ENCODE measurements around the gene TENM4.

Gene TENM4

DNA sequence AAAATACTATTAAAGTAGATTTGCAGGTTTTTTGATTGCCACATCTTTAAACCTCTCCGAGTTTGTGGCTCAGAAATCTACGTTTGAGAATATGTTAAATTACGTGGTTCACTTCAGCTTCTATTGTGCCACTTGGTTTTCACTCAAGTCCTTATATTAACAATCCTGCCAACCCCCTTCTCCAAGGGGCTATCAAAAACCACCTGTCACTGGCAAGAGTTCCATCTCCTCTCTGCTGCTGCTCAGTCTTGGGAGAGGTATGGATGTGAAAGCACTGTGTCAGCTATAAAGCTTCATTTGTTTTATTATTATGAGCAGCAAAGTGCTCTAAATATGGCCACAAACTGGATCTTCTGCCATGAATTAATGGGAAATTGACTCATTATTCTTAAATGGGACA is 668.6 kb downstream of the TENM4 start:
- no peak for DNase-seq

DNA sequence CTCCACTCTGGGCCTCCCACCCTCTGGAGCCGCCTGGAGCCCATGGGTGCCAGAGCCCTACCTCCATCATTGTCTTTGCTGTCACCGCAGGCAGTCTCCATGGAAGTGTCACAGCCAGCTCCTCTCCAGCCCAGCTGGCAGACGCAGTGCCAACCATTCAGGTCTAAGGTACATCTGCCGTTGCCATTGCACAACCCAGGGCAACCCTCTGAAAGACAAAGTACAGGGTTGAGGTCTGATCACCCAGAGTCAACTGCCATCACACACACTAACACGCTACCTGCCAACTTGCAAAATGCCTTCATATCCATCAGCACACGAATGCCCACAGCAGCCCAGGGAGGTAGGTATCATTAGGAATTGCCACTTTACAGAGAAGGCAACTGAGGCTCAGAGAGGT is 669.9 kb downstream of the TENM4 start:
- no peak for DNase-seq

- no peak for DNase-seq
Measured at GRCh38 chr11:78768971-78769370, 671.9 kb downstream of the TENM4 start.

- DNase-seq, result no peak
Measured at GRCh38 chr11:78768345-78768744, 672.5 kb downstream of the TENM4 start.

GRCh38 chr11:78767027-78767932 is 673.5 kb downstream of the TENM4 start:
- no peak for DNase-seq

DNA sequence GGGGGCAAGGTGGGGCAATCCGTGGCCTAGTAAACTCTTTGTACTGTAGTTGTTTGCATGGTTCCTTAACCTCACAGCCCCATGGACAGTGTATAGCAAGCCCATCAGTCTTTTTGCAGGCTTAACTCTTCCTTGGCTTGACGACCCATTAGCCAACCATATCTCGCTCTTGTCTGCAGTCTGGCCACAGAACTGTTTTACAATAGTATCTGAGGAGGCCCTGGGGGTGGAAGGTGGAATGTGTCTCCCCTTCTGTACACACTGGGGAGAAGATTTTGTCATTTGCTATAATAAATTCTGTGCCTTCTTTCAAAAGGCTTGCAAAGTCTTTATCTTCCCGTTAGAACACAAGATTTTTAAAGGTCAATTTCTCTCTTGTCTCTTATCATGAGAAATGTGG is 675.9 kb downstream of the TENM4 start:
- DNase-seq, result no peak

GRCh38 chr11:78763664-78764063 is 677.2 kb downstream of the TENM4 start:
- DNase-seq, result no peak

DNA sequence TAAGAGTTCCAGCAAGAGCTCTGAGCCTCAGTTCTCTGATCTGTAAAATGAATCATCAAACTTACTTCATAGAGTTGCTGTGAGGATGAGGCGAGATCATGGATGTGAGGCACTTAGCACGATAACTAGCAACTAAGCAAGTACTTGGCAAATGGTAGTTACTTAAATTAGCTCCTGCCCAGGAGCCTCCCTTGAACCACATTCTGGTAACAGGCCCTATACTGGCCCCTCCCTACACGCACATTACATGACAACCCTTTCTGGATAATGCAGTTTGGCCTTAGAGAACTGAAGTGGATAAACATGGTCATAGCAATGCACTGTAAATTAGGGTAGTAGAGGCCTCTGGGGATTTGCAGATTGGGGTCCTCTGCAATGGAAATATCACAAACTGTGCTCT is 678.7 kb downstream of the TENM4 start:
- no peak for DNase-seq

GRCh38 chr11:78759071-78759470 is 681.8 kb downstream of the TENM4 start:
- no peak for DNase-seq

- DNase-seq, result no peak
Measured at GRCh38 chr11:78753297-78753696, 687.5 kb downstream of the TENM4 start.

- no peak for DNase-seq
Measured at GRCh38 chr11:78752494-78752893, 688.3 kb downstream of the TENM4 start.

DNA sequence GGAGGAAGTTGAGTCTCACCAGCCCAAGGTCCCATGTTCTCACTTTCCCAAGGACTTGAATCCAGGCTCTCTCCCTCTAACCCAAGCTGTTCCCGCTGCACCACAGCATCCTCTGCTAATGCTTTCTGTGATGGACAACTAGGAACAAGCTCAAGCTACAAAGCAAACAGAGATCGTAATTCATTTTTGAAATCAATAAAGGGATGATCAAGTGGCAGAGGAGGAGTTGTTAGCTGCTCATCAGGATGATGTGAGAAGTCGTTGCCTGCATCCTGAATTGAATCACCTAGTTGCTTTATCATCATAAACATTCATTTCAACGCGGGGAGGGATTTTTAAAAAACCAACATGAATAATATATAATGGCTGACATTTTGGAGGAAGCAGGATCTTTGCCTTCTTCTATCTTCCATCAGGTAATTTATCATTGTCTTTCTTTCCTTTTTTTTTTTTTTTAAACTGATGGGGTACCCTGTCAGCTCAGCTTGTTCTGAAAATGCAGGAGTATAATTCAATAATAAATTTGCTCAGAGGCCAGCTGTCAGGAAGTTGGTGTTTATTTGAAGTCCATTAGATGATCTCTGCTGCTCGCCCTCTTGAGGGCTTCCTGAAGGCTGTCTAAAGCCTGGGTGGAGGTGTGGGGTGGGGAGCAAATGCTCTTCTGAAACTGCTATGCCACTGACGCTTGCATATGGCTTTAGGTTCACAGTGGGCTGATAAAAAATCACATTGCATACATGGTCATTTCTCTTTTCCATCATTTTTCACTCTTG is 691.7 kb downstream of the TENM4 start:
- DNase-seq, result no peak

- DNase-seq, result no peak
Measured at GRCh38 chr11:78744949-78745348, 695.9 kb downstream of the TENM4 start.

GRCh38 chr11:78744202-78744601 is 696.6 kb downstream of the TENM4 start:
- no peak for DNase-seq

DNA sequence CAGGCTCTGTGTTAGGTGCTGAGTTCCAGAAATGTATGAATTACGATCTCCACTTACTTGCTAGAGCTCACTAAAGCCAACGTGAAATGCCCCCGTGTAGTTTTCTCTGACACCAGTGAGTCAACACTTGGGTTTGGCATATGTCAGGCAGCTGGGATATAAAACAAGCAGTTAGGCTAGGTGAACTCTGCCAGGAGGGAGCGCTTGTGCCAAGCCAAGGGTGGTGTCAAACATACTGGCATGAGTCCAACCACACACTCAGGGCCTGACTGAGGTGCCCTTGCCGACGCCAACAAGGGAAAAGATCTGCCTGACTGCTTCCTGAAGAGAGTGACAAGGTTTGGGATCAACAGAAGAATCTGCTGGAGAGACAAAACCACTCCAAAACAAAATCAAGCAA is 698.4 kb downstream of the TENM4 start:
- DNase-seq, result no peak

GRCh38 chr11:78741741-78742140 is 699.1 kb downstream of the TENM4 start:
- no peak for DNase-seq

DNA sequence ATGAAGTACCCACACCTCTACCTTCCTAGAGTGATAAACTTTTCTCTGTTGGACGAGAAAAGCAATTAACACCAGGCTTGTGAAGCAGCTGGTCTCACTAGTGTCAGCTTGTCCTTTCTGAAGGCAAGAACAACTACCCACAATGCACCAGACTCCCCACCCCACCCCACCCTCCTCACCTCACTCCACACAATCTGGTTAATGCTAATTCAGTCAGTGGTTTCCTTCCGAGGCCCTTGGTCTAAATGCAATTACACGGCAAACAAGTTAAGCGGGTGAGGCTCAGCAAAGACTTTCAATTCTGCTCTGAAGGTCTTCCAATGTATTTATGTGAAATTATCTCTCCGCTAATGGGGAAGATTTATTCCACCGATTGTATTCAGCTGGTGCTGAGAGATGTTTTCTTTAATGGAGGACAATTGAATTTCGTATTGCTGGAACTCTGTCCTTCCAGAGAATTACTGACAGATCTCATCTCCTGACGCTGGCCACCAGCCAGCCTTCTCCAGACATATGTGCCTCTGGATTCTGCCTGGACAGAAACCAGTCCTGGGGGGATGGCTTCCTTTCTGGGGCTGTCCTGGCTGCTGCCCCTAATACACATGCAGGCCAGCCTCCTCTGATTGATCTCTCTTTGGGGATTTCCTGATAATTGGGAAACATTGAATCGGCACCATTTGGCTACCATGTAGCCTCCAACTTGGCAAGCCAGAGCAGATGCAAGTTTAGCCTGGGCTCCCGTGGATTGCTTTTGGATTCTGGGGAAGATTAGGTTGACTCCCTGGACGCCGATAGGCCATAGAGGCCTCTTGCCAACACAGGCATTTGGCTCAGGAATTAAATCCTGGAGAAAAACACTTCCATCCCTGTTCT is 700.4 kb downstream of the TENM4 start:
- DNase-seq, result no peak

DNA sequence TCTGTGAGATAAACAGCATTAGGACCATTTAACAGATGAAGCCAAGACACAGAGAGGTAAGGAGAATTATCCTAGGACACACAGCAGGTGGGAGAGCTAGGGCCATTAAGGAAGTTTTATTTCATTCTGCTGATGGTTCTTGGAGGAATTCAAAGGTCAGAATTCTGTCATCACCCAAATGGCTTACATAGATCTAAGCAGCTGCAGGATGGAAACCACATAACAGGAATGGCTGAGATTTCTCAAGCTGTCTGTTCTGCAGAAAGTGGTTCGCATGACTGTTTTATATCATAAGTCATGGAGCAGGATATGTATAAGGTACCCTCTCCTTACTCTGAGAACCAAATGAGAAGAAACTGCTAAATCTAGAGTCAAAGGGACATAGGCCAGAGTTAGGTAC is 702.9 kb downstream of the TENM4 start:
- DNase-seq, result no peak

DNA sequence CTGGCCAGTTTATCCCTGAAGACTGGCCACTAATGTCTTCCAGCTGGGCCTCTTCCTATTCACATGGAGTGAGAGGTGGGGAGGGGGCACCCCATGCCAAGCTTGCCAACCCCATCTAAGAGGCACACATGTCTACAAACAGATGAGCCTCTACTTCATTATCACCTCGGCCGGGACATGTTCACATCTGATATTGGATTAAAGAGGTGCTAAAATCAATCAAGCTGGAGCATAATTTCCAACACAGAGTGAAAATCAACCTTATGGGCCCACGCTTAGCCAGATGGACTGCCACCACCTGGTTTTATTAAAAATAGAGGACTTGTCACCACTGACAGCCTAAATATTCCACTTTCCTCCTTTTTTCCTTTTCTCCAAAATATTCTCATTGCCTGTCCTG is 703.5 kb downstream of the TENM4 start:
- DNase-seq, result no peak

GRCh38 chr11:78735711-78736110 is 705.1 kb downstream of the TENM4 start:
- DNase-seq, result no peak

DNA sequence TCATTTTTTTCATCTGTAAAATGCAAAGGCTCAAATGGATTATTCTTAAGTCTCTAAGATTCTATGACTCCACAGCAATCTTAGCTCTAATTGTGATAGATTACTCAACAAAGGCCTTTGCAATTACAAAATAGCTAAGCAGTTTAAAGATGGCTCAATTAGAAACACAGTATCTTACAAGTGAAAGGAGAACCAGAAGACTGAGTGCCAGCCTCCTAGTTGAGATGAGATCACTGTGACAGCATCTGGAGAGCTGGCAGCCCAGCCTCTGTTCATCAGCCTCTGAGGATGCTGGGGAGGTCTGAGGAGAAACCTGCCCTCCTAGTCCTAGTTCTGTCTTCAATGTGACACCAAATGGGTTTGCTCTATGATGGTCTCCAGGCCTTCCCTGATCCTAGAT is 707.8 kb downstream of the TENM4 start:
- DNase-seq, result no peak

DNA sequence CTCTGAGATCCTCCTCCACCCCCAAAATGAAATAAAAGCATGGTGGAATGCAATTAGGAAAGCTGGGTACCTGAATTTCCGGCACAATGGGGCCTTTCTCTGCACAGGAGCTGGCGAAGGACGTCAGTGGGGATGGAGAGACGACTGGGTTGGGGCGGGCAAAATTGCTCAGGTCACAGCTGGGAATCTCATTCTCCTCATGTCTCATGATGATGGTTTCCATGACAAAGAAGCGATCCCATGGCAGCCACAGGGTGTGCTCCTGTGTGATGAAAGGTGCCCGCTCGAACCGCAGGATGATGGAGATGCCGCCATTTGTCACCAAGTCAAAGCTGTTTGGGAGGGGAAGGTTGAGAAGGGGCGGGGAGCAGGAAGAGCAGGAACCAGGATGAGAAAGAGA is 708.6 kb downstream of the TENM4 start:
- no peak for DNase-seq

DNA sequence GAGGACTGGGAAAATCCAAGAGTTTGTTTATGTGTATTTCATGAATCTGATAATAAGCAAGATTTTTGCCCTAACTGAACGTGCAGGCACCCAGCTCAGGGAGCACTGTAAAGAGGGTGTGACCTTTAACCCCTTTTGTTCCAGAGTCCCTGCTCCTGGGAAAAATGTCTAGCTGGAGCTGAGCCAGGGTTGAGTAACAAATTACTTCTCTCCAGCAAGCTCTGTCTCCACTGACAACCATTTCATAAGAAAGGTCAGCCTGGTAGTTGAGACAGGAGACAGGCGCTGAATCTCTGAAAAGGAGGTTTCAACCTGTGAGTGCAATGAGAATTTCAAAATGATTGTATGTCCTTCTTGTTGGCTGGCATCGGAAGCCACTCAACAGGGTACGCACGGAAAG is 709.8 kb downstream of the TENM4 start:
- no peak for DNase-seq
